K562 (cell line): ENCODE measurements around the gene PPDPF. TPM values are rescaled to one million over a fixed set of nuclear protein-coding genes. Genes with fewer than 3 reads are reported as not detected.
A peak's percentile ranks its signal among the peaks of the same experiment; 100 is the strongest.

ENCODE experiments used
- ARID1B ChIP-seq: fragments of 450-650 bp; IDR thresholded peaks from 2 replicates; pipeline ENCODE4 v1.6.1; 2016; ENCODE audit warnings: antibody characterized with exemption, mild to moderate bottlenecking, inconsistent platforms
- CHCHD3 ChIP-seq: fragments of 250-450 bp; sonication (Bioruptor Pico); IDR thresholded peaks from 2 replicates; pipeline ENCODE4 v2.1.2; 2022; ENCODE audit warnings: mild to moderate bottlenecking
- COPS2 ChIP-seq: fragments of 450-650 bp; conservative IDR thresholded peaks from 2 replicates; pipeline ENCODE4 v1.6.1; 2016; ENCODE audit warnings: mild to moderate bottlenecking, moderate library complexity
- CTBP1 ChIP-seq: fragments of 450-650 bp; IDR thresholded peaks from 2 replicates; pipeline ENCODE4 v1.6.1; 2016; ENCODE audit warnings: borderline replicate concordance
- DNMT1 ChIP-seq: fragments of 450-650 bp; IDR thresholded peaks from 2 replicates; pipeline ENCODE4 v1.6.1; 2016; ENCODE audit warnings: antibody characterized with exemption, mild to moderate bottlenecking
- ETV1 ChIP-seq: fragments of 450-650 bp; conservative IDR thresholded peaks from 2 replicates; pipeline ENCODE4 v1.6.1; 2016; ENCODE audit warnings: missing genetic modification characterization, control low read depth, low read depth, missing compliant biosample characterization
- KDM2B ChIP-seq: fragments of 250-450 bp; sonication (Bioruptor Pico); IDR thresholded peaks from 2 replicates; pipeline ENCODE4 v1.8.0; 2021; ENCODE audit warnings: mild to moderate bottlenecking, moderate library complexity
- KLF16 ChIP-seq: IDR thresholded peaks from 2 replicates; pipeline ENCODE4 v1.6.1; 2016; ENCODE audit warnings: antibody characterized with exemption
- NBN ChIP-seq: fragments of 450-650 bp; IDR thresholded peaks from 2 replicates; pipeline ENCODE4 v1.6.1; 2016; ENCODE audit warnings: low read depth, mild to moderate bottlenecking
- RAD21 ChIP-seq, 2 experiments: fragments of 250-450 bp in 1 of 2; fragments of 450-650 bp in 1 of 2; sonication (Bioruptor Pico) in 1 of 2; formaldehyde crosslinking in 1 of 2; IDR thresholded peaks in 1 of 2; conservative IDR thresholded peaks in 1 of 2; 2 replicates each; pipeline versions ENCODE4 v1.4.0 to v1.8.0; 2020 to 2022; ENCODE audit warnings: mild to moderate bottlenecking in 2 of 2, moderate library complexity in 1 of 2
- SREBF1 ChIP-seq: fragments of 150-350 bp; IDR thresholded peaks from 2 replicates; pipeline ENCODE4 v1.6.1; 2014; ENCODE audit warnings: antibody characterized with exemption, low read depth, low read length, borderline replicate concordance
- STAG1 ChIP-seq: sonication (generic); formaldehyde crosslinking; IDR thresholded peaks from 2 replicates; pipeline ENCODE4 v1.5.0; 2020; ENCODE audit warnings: missing genetic modification reagents, borderline replicate concordance
- TAF15 ChIP-seq: fragments of 200-400 bp; formaldehyde crosslinking; IDR thresholded peaks from 2 replicates; pipeline ENCODE4 v1.6.1; 2017; ENCODE audit warnings: mild to moderate bottlenecking, low read depth, low read length, moderate library complexity
- ZC3H8 ChIP-seq: fragments of 450-650 bp; IDR thresholded peaks from 2 replicates; pipeline ENCODE4 v1.6.1; 2017
- ZNF217 ChIP-seq: sonication (generic); formaldehyde crosslinking; IDR thresholded peaks from 2 replicates; pipeline ENCODE4 v1.8.0; 2022; ENCODE audit warnings: mild to moderate bottlenecking, missing genetic modification reagents
- ZNF23 ChIP-seq: fragments of 250-450 bp; sonication (Bioruptor Pico); IDR thresholded peaks from 2 replicates; pipeline ENCODE4 v1.4.0; 2020; ENCODE audit warnings: mild to moderate bottlenecking
- ZNF764 ChIP-seq: fragments of 250-450 bp; sonication (Bioruptor Pico); IDR thresholded peaks from 2 replicates; pipeline ENCODE4 v1.4.0; 2020; ENCODE audit warnings: low read depth, mild to moderate bottlenecking, moderate library complexity
- polyA plus RNA-seq, 8 experiments: library from polyadenylated mRNA; depleted of rRNA in 4 of 8; stranded (reverse) in 5 of 8; unstranded in 3 of 8; fragments of >200 nt; fragmentation: Nextera tagmentation in 2 of 8; fragmentation: Illumina TruSeq in 1 of 8; extraction: Ambion mirVana in 2 of 8; extraction: Trizol in 1 of 8; gene quantifications; 2 replicates each; pipeline versions ENCODE4 v1.2.1 to v1.2.3, GENCODE V29; 2011 to 2014; ENCODE audit warnings: inconsistent platforms in 1 of 8, missing spikeins in 1 of 8
- total RNA-seq, 7 experiments: library from RNA; depleted of rRNA in 6 of 7; stranded (reverse); fragments of >200 nt in 6 of 7; fragmentation: Illumina TruSeq in 2 of 7; extraction: Trizol in 2 of 7; gene quantifications; 2 replicates each; pipeline versions ENCODE4 v1.2.1 to v1.2.3, GENCODE V29; 2011 to 2021; ENCODE audit warnings: low replicate concordance in 1 of 7
- TF ChIP-seq, protein P1 (sequence below): sonication (generic); formaldehyde crosslinking; IDR thresholded peaks from 2 replicates; pipeline ENCODE4 v1.8.0; 2022; ENCODE audit warnings: missing genetic modification reagents, mild to moderate bottlenecking, moderate library complexity, borderline replicate concordance
- TF ChIP-seq, protein P2 (sequence below): sonication (generic); formaldehyde crosslinking; IDR thresholded peaks from 2 replicates; pipeline ENCODE4 v1.9.0; 2022; ENCODE audit warnings: mild to moderate bottlenecking, missing genetic modification reagents
- TF ChIP-seq, protein P3 (sequence below): fragments of 450-650 bp; IDR thresholded peaks from 2 replicates; pipeline ENCODE4 v1.6.1; 2017; ENCODE audit warnings: antibody characterized with exemption, mild to moderate bottlenecking
- TF ChIP-seq, protein P4 (sequence below): fragments of 250-450 bp; sonication (Bioruptor Pico); IDR thresholded peaks from 2 replicates; pipeline ENCODE4 v1.9.0; 2021; ENCODE audit warnings: mild to moderate bottlenecking

The PPDPF gene
- total and polyA plus RNA-seq, 9 of the 15 experiments (the other 6 are each of a cell fraction or from before 2014, with no cell fraction given) = 0.77 to 233 (median 10.5) TPM

DNA sequence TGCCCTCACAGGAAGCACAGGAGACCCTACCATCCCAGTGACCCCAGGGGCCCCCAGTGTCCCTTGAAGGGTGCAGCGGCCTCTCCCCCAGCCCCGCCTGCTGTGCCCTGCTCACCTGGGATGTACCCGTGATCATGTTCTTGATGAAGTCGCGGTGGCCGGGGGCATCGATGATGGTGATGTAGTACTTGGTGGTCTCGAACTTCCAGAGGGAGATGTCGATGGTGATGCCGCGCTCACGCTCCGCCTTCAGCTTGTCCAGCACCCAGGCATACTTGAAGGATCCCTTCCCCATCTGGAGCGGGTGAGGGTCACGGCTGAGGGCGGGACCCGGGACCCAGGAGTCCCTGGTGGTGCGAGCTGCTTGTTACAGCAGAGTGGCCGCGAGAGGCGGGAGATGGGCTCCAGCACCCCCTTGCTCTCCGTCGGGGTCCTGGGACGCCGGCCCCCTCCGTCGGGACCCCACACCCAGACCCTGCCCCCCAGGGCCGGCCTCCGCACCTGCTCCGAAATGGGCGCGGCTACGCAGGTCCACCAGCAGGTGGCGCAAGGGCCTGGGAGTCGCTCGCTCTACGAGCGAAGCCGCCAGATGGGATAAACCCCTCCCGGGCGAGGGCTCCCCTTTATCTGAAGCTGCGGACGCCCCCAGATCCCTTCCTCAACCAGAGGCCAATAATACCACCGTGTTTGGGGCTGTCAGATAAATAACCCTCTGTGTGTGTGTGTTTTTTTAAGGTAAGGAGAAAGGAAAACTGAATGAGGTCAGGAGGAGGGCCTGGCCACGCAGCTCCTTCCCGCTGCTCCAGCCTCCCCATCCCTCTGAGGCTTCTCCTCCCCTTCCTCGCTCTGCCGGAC is 24.6 kb upstream of the PPDPF start (continued):
- TF ChIP-seq, protein P1, sequence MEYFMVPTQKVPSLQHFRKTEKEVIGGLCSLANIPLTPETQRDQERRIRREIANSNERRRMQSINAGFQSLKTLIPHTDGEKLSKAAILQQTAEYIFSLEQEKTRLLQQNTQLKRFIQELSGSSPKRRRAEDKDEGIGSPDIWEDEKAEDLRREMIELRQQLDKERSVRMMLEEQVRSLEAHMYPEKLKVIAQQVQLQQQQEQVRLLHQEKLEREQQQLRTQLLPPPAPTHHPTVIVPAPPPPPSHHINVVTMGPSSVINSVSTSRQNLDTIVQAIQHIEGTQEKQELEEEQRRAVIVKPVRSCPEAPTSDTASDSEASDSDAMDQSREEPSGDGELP = peak; percentile 44; the same call in 1 of the 2 replicates
- TF ChIP-seq STAG1 (CRISPR knock-in tag) (peak; percentile 25; the same call in 1 of the 2 replicates), CHCHD3 (CRISPR knock-in tag) (no peak), ETV1 (no peak), COPS2 (no peak), DNMT1 (no peak), ZNF764 (CRISPR knock-in tag) (no peak), ZNF217 (no peak), KDM2B (CRISPR knock-in tag) (peak; percentile 63; the same call in 1 of the 2 replicates), ZNF23 (no peak), SREBF1 (no peak), ZC3H8 (no peak), KLF16 (0 out of 2 replicates have a peak, but pooled peaks have one; percentile 24), RAD21 (CRISPR knock-in tag; conservative IDR thresholded peaks at IDR 0.05 in 1 of 2, IDR thresholded peaks at IDR 0.05 in 1 of 2) (peak; percentile 46 to 63), NBN (no peak), CTBP1 (peak; percentile 44; the same call in 1 of the 2 replicates), TAF15 (no peak), ARID1B (no peak)
- TF ChIP-seq, protein P2, sequence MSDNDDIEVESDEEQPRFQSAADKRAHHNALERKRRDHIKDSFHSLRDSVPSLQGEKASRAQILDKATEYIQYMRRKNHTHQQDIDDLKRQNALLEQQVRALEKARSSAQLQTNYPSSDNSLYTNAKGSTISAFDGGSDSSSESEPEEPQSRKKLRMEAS = peak; percentile 60; the same call in 1 of the 2 replicates
- TF ChIP-seq, protein P3, sequence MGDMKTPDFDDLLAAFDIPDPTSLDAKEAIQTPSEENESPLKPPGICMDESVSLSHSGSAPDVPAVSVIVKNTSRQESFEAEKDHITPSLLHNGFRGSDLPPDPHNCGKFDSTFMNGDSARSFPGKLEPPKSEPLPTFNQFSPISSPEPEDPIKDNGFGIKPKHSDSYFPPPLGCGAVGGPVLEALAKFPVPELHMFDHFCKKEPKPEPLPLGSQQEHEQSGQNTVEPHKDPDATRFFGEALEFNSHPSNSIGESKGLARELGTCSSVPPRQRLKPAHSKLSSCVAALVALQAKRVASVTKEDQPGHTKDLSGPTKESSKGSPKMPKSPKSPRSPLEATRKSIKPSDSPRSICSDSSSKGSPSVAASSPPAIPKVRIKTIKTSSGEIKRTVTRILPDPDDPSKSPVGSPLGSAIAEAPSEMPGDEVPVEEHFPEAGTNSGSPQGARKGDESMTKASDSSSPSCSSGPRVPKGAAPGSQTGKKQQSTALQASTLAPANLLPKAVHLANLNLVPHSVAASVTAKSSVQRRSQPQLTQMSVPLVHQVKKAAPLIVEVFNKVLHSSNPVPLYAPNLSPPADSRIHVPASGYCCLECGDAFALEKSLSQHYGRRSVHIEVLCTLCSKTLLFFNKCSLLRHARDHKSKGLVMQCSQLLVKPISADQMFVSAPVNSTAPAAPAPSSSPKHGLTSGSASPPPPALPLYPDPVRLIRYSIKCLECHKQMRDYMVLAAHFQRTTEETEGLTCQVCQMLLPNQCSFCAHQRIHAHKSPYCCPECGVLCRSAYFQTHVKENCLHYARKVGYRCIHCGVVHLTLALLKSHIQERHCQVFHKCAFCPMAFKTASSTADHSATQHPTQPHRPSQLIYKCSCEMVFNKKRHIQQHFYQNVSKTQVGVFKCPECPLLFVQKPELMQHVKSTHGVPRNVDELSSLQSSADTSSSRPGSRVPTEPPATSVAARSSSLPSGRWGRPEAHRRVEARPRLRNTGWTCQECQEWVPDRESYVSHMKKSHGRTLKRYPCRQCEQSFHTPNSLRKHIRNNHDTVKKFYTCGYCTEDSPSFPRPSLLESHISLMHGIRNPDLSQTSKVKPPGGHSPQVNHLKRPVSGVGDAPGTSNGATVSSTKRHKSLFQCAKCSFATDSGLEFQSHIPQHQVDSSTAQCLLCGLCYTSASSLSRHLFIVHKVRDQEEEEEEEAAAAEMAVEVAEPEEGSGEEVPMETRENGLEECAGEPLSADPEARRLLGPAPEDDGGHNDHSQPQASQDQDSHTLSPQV = no peak
- TF ChIP-seq, protein P4, sequence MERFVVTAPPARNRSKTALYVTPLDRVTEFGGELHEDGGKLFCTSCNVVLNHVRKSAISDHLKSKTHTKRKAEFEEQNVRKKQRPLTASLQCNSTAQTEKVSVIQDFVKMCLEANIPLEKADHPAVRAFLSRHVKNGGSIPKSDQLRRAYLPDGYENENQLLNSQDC (CRISPR knock-in tag) = no peak
